VCaP (cell line): ENCODE results near the gene MEF2C.

Experiments
- H3K27ac ChIP-seq: fragments of 450-650 bp; 2 replicates; pipeline ENCODE4 v1.5.1; 2017
- TF ChIP-seq, protein P1 (sequence below): fragments of 450-650 bp; conservative IDR thresholded peaks from 2 replicates; pipeline ENCODE4 v1.5.1; 2017; ENCODE audit warnings: mild to moderate bottlenecking, moderate library complexity

MEF2C gene

DNA sequence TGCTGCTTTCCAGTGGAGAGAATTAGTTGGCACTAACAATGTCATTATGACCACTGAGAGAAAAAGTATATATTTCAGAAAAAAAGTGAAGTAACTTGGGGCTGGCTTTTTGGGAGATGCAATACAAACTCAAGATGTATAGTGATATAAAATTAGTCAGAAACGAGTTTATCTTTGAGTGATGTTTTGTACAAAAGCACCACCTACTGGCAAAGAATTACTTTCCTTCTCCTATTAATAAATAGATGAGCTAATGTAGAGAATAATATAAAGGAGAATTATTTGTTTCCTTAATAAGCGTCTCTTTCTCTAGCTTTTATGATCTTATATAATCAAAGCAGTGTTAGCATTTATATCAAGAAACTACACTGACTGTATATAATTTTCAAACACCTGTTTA lies 158.8 kb downstream of the MEF2C start:
- H3K27ac ChIP-seq: no peak overlapping the region
- TF ChIP-seq, protein P1, sequence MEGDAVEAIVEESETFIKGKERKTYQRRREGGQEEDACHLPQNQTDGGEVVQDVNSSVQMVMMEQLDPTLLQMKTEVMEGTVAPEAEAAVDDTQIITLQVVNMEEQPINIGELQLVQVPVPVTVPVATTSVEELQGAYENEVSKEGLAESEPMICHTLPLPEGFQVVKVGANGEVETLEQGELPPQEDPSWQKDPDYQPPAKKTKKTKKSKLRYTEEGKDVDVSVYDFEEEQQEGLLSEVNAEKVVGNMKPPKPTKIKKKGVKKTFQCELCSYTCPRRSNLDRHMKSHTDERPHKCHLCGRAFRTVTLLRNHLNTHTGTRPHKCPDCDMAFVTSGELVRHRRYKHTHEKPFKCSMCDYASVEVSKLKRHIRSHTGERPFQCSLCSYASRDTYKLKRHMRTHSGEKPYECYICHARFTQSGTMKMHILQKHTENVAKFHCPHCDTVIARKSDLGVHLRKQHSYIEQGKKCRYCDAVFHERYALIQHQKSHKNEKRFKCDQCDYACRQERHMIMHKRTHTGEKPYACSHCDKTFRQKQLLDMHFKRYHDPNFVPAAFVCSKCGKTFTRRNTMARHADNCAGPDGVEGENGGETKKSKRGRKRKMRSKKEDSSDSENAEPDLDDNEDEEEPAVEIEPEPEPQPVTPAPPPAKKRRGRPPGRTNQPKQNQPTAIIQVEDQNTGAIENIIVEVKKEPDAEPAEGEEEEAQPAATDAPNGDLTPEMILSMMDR: peak; percentile 57

DNA sequence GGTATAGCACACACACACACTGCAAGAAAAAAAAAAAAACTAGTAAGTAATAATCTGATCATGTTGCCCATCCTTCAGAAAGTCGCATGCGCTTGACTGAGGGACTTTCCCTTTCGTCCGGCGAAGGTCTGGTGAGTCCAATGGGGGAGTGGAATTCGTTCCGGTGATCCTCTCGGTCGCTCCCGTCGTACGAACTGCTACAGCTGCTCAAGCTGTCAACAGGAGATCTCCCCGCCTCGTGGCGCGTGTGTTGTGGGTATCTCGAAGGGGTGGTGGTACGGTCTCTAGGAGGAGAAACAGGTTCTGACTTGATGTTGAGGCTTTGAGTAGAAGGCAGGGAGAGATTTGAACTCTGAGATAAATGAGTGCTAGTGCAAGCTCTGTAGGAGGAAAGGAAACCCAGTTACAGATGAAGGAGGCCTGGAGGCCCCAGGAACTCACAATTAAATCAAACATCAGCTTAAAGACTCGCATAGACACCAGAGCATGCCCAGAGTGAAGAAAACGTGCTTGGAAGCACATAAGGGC lies 160.4 kb downstream of the MEF2C start:
- H3K27ac ChIP-seq: no peak overlapping the region

GRCh38 chr5:88719434-88719833 lies 163.6 kb downstream of the MEF2C start:
- TF ChIP-seq, protein P1: no peak
- no peak overlapping the region for H3K27ac ChIP-seq

More for the DNA sequence above, 160.4 kb downstream of the MEF2C start:
- TF ChIP-seq, protein P1: no peak

DNA sequence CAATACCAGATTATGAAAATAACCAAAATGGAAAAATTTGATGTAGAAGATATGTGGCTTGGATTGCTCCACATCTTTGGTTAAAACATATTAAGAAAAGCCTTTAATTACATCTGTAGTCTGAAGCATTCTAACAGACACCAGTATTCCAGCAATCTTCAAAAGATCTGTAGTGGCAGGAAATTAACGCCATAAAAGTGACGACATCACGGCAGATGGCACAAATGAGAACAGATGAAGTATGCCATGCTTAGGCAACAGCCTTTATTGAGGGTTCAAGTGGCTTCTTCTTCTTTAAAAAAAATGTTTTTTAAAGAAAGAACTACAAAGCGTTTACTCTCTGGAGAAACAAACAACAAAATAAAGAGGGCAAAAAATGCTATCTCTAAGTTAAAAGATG lies 164.2 kb downstream of the MEF2C start:
- TF ChIP-seq, protein P1: no peak
- H3K27ac ChIP-seq: no peak overlapping the region

GRCh38 chr5:88716101-88716500 lies 166.9 kb downstream of the MEF2C start:
- TF ChIP-seq, protein P1: no peak
- no peak overlapping the region for H3K27ac ChIP-seq

DNA sequence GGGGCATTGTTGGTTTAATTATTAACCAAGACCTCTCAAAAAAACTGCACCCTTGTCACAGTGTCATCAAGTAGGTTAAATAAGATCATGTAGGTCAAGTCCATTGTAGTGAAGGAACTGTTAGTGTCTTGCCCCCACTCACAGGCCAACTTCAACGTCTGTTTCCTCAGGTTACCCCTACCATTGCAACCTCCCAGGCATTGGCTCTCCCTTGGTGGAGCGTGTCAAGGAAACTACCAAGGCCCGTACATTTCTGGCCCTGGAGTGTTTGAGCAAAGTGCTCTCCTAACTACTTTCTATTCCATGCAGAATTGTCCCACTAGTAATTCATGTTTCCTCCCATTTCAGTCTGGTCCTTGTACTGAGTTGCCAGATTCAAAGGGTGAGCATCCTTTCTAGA lies 167.5 kb downstream of the MEF2C start:
- H3K27ac ChIP-seq: no peak overlapping the region
- TF ChIP-seq, protein P1: no peak

GRCh38 chr5:88713818-88714217 lies 169.2 kb downstream of the MEF2C start:
- no peak overlapping the region for H3K27ac ChIP-seq
- TF ChIP-seq, protein P1: no peak
